Endodermal cell (in vitro differentiated cells): Measurements from ENCODE around the gene RABGAP1L. TPM values are rescaled to one million over a fixed set of nuclear protein-coding genes. Genes with fewer than 3 reads are reported as not detected.

Experiments
- DNase-seq: peaks from one replicate; pipeline ENCODE4 v3.0.0-alpha.2; 2017
- H3K27ac ChIP-seq: 2 replicates; pipeline ENCODE4 v1.5.1; 2013; ENCODE audit warnings: mild to moderate bottlenecking, low read depth, low read length, moderate library complexity
- H3K27me3 ChIP-seq: 2 replicates; pipeline ENCODE4 v1.6.1; 2013; ENCODE audit warnings: mild to moderate bottlenecking, low read length, moderate library complexity; ENCODE audit not compliant: insufficient read depth, control insufficient read depth, poor library complexity, severe bottlenecking
- H3K36me3 ChIP-seq: 2 replicates; pipeline ENCODE4 v1.7.0; 2013; ENCODE audit warnings: mild to moderate bottlenecking, low read length, moderate library complexity; ENCODE audit not compliant: control insufficient read depth, insufficient read depth
- H3K4me1 ChIP-seq: one replicate; pipeline ENCODE4 v1.7.0; 2013; ENCODE audit warnings: low read length; ENCODE audit not compliant: control insufficient read depth, insufficient read depth
- H3K4me3 ChIP-seq: 2 replicates; pipeline ENCODE4 v1.5.1; 2013; ENCODE audit warnings: mild to moderate bottlenecking, low read length, moderate library complexity
- H3K9ac ChIP-seq: 2 replicates; pipeline ENCODE4 v1.6.1; 2013; ENCODE audit warnings: mild to moderate bottlenecking, low read length, moderate library complexity; ENCODE audit not compliant: poor library complexity, severe bottlenecking; ENCODE audit errors: extremely low read depth
- H3K9me3 ChIP-seq: 2 replicates; pipeline ENCODE4 v1.6.1; 2013; ENCODE audit warnings: mild to moderate bottlenecking, low read length, moderate library complexity; ENCODE audit not compliant: control insufficient read depth
- H3K27ac Mint-ChIP-seq: 2 replicates; pipeline ENCODE4 v1.8.0; 2020; ENCODE audit warnings: mixed read lengths
- H3K27me3 Mint-ChIP-seq: 2 replicates; pipeline ENCODE4 v1.8.0; 2021; ENCODE audit warnings: mild to moderate bottlenecking, mixed read lengths; ENCODE audit not compliant: insufficient read depth
- H3K36me3 Mint-ChIP-seq: 2 replicates; pipeline ENCODE4 v1.8.0; 2020; ENCODE audit warnings: low read depth, mixed read lengths
- H3K4me1 Mint-ChIP-seq: 2 replicates; pipeline ENCODE4 v1.8.0; 2020; ENCODE audit warnings: mixed read lengths
- H3K4me3 Mint-ChIP-seq: 2 replicates; pipeline ENCODE4 v1.8.0; 2020; ENCODE audit warnings: mild to moderate bottlenecking, moderate library complexity, mixed read lengths
- H3K9me3 Mint-ChIP-seq: 2 replicates; pipeline ENCODE4 v1.8.0; 2020; ENCODE audit warnings: mild to moderate bottlenecking, mixed read lengths
- WGBS, 2 experiments: methylation state at CpG; one replicate each; pipeline versions ENCODE4 v1.1.5 to v1.1.7; 2013; ENCODE audit warnings: missing lambda C conversion rate in 2 of 2, mixed read lengths in 1 of 2; ENCODE audit not compliant: insufficient coverage in 1 of 2, insufficient read length in 1 of 2; 5-methylcytosine and 5-hydroxymethylcytosine counted together
- total RNA-seq, 2 donors: library from RNA; stranded (reverse); fragmentation: NEBNext Ultra II Directional in 1 of 2; extraction: Animal tissue kit (Norgen Biotek cat#: 25700) in 1 of 2; gene quantifications; 2 replicates in 1 of 2; 3 replicates in 1 of 2; pipeline ENCODE4 v1.2.1, GENCODE V29; 2021
- TF ChIP-seq, protein P1 (sequence below): fragments of 200-600 bp; sonication (generic); conservative IDR thresholded peaks from 2 replicates; pipeline ENCODE4 v1.5.0; 2021; ENCODE audit warnings: antibody characterized with exemption, mild to moderate bottlenecking

Gene RABGAP1L
- total RNA-seq, 2 donors from 2014 or later, result 32.5 to 36.9 TPM

DNA sequence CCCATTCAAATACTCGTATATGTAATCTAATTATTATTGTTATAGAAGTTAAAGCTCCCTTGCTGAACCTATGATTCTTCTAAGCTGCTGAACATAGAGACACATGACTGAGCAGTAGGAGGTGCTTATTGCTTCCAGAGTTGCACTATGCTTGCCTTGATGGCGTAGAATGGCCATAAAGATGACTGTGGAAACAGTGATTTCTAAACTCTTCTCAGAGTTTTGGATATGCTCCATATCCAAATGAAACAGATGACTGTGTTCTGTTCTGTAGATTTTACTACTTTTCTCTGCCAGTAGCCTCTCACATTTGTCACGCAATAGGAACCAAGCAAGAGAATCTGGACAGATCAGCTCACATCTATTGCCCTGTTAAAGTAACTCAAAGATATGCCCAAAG lies 752.3 kb downstream of the RABGAP1L start:
- Mint-ChIP-seq H3K9me3 (no peaks in the 10 kb centered on the region), H3K4me1 (no peaks in the 10 kb centered on the region), H3K36me3 (peaks cover 3% of the 10 kb centered on the region), H3K27me3 (no peaks in the 10 kb centered on the region), H3K27ac (no peak overlapping the region), H3K4me3 (no peak overlapping the region)
- WGBS, 2 experiments, result 94 to 97% methylated on average over 2 to 3 of the region's 3 CpGs
- TF ChIP-seq, protein P1, sequence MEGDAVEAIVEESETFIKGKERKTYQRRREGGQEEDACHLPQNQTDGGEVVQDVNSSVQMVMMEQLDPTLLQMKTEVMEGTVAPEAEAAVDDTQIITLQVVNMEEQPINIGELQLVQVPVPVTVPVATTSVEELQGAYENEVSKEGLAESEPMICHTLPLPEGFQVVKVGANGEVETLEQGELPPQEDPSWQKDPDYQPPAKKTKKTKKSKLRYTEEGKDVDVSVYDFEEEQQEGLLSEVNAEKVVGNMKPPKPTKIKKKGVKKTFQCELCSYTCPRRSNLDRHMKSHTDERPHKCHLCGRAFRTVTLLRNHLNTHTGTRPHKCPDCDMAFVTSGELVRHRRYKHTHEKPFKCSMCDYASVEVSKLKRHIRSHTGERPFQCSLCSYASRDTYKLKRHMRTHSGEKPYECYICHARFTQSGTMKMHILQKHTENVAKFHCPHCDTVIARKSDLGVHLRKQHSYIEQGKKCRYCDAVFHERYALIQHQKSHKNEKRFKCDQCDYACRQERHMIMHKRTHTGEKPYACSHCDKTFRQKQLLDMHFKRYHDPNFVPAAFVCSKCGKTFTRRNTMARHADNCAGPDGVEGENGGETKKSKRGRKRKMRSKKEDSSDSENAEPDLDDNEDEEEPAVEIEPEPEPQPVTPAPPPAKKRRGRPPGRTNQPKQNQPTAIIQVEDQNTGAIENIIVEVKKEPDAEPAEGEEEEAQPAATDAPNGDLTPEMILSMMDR, result no peak
- no peaks in the 10 kb centered on the region for H3K9me3 ChIP-seq
- H3K4me3 ChIP-seq, result no peak overlapping the region
- no peaks in the 10 kb centered on the region for H3K36me3 ChIP-seq
- H3K9ac ChIP-seq, result no peak overlapping the region
- H3K27me3 ChIP-seq, result no peaks in the 10 kb centered on the region
- no peaks in the 10 kb centered on the region for H3K4me1 ChIP-seq
- no peak for DNase-seq
- no peak overlapping the region for H3K27ac ChIP-seq

- Mint-ChIP-seq H3K36me3 (peaks cover 3% of the 10 kb centered on the region), H3K4me3 (no peak overlapping the region), H3K27ac (no peak overlapping the region), H3K4me1 (no peaks in the 10 kb centered on the region), H3K9me3 (no peaks in the 10 kb centered on the region), H3K27me3 (no peaks in the 10 kb centered on the region)
- H3K27ac ChIP-seq, result no peak overlapping the region
- H3K36me3 ChIP-seq, result no peaks in the 10 kb centered on the region
- TF ChIP-seq, protein P1, result no peak
- no peak overlapping the region for H3K4me3 ChIP-seq
- no peaks in the 10 kb centered on the region for H3K4me1 ChIP-seq
- H3K27me3 ChIP-seq, result no peaks in the 10 kb centered on the region
- H3K9ac ChIP-seq, result no peak overlapping the region
- DNase-seq, result no peak
- no peaks in the 10 kb centered on the region for H3K9me3 ChIP-seq
Measured at GRCh38 chr1:174912264-174912663, 752.9 kb downstream of the RABGAP1L start.

DNA sequence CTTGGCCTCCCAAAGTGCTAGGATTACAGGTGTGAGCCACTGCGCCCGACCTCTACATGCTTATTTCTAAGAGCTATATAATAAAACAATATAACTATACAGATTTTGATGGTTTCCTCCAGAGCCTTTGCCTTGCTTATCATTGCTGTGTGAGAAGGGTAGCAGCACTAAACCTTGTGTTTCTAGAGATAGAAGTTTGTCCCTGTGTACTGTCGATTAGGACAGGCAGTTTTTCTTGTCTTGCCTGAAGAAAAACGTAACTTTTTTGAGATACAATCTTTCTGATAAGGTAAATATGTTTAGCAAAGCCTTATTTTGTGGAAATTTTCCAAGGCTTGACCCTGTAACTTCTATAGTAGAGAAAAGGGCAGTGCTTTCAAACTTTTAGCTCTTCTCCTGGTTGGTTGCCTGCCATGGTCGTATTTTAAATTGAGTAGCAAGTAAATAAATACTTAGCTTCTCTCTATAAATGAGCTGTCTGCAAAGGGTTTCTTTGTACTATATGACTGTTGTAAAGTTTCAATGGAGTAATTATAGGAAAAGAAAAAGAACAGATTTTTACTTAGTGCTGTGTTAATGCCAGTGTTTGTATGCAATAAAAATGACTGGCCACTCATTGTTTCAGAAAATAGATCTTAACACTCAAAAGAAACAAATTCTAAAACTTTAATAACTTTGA lies 754.0 kb downstream of the RABGAP1L start:
- H3K27ac ChIP-seq, result no peak overlapping the region
- Mint-ChIP-seq H3K4me3 (no peak overlapping the region), H3K27me3 (no peaks in the 10 kb centered on the region), H3K4me1 (no peaks in the 10 kb centered on the region), H3K27ac (no peak overlapping the region), H3K36me3 (no peaks in the 10 kb centered on the region), H3K9me3 (no peaks in the 10 kb centered on the region)
- DNase-seq, result no peak
- TF ChIP-seq, protein P1, result no peak
- H3K36me3 ChIP-seq, result no peaks in the 10 kb centered on the region
- H3K27me3 ChIP-seq, result no peaks in the 10 kb centered on the region
- WGBS, 2 experiments, result 95 to 100% methylated on average over 2 to 5 of the region's 5 CpGs
- no peaks in the 10 kb centered on the region for H3K9me3 ChIP-seq
- no peaks in the 10 kb centered on the region for H3K4me1 ChIP-seq
- H3K9ac ChIP-seq, result no peak overlapping the region
- no peak overlapping the region for H3K4me3 ChIP-seq
